SK-N-SH (cell line): ENCODE data around the gene MARCHF10. TPM values are rescaled to one million over a fixed set of nuclear protein-coding genes. Genes with fewer than 3 reads are reported as not detected.

ENCODE experiments used
- CTCF ChIA-PET: fragments of 300-600, 350-600 bp; formaldehyde crosslinking; extraction: SDS; loops from one replicate; lab custom pipeline; 2021; lab: Yijun Ruan, JAX
- POLR2A ChIA-PET: fragments of 350-600 bp; sonication (Branson Sonifier 250); formaldehyde crosslinking; extraction: SDS; loops from one replicate; lab custom pipeline; 2020; ENCODE audit warnings: antibody characterized with exemption, inconsistent platforms; lab: Yijun Ruan, JAX
- DNase-seq: peaks from one replicate; pipeline ENCODE4 v3.0.0; 2012
- H2AFZ ChIP-seq: fragments of 200-600 bp; sonication (generic); 2 replicates; pipeline ENCODE4 v1.8.1; 2016; ENCODE audit warnings: antibody characterized with exemption, mild to moderate bottlenecking, low read depth
- H3F3A ChIP-seq: fragments of 200-600 bp; sonication (generic); replicated peaks from 2 replicates; pipeline ENCODE3; 2016; ENCODE audit warnings: antibody characterized with exemption, mild to moderate bottlenecking; ENCODE audit not compliant: insufficient read depth
- H3K27ac ChIP-seq, 2 experiments: fragments of 200-500 bp in 1 of 2; fragments of 200-600 bp in 1 of 2; sonication (Bioruptor generic) in 1 of 2; sonication (generic), shearing (Covaris generic) in 1 of 2; 2 replicates each; pipeline versions ENCODE4 v1.5.1 to v1.6.1; 2014 to 2016; ENCODE audit warnings: low read depth in 2 of 2, inconsistent platforms in 1 of 2, low read length in 1 of 2, mild to moderate bottlenecking in 1 of 2, mixed read lengths in 1 of 2
- H3K27me3 ChIP-seq: fragments of 200-600 bp; sonication (generic), shearing (Covaris generic); 2 replicates; pipeline ENCODE4 v1.6.1; 2016; ENCODE audit warnings: mixed run types; ENCODE audit not compliant: insufficient read depth
- H3K36me3 ChIP-seq, 2 experiments: fragments of 200-500 bp in 1 of 2; fragments of 200-600 bp in 1 of 2; sonication (Bioruptor generic) in 1 of 2; sonication (generic) in 1 of 2; replicated peaks in 1 of 2; 2 replicates each; pipeline versions ENCODE3 to v1.5.1; 2014 to 2016; ENCODE audit warnings: low read length in 1 of 2, mild to moderate bottlenecking in 1 of 2; ENCODE audit not compliant: insufficient read depth in 2 of 2, control insufficient read depth in 1 of 2
- H3K4me1 ChIP-seq, 2 experiments: fragments of 200-500 bp in 1 of 2; fragments of 200-600 bp in 1 of 2; sonication (Bioruptor generic) in 1 of 2; sonication (generic), shearing (Covaris generic) in 1 of 2; 2 replicates each; pipeline versions ENCODE4 v1.5.1 to v1.6.1; 2014 to 2016; ENCODE audit warnings: low read depth in 1 of 2, low read length in 1 of 2, mixed run types in 1 of 2; ENCODE audit not compliant: insufficient read depth in 2 of 2, control insufficient read depth in 1 of 2
- H3K4me2 ChIP-seq: fragments of 200-600 bp; sonication (generic), shearing (Covaris generic); 2 replicates; pipeline ENCODE4 v1.6.1; 2017; ENCODE audit warnings: mixed run types
- H3K4me3 ChIP-seq, 2 experiments: fragments of 200-500 bp in 1 of 2; fragments of 200-600 bp in 1 of 2; sonication (Bioruptor generic) in 1 of 2; sonication (generic), shearing (Covaris generic) in 1 of 2; 2 replicates each; pipeline versions ENCODE4 v1.5.1 to v1.8.1; 2014 to 2016; ENCODE audit warnings: low read depth in 2 of 2, inconsistent platforms in 1 of 2, low read length in 1 of 2, mild to moderate bottlenecking in 1 of 2, mixed read lengths in 1 of 2, moderate library complexity in 1 of 2
- H3K79me2 ChIP-seq: fragments of 200-600 bp; sonication (generic); 2 replicates; pipeline ENCODE4 v1.8.1; 2017; ENCODE audit warnings: mild to moderate bottlenecking; ENCODE audit not compliant: insufficient read depth
- H3K9ac ChIP-seq: fragments of 200-600 bp; sonication (generic); 2 replicates; pipeline ENCODE4 v1.6.1; 2017; ENCODE audit warnings: mixed run types
- H3K9me2 ChIP-seq: fragments of 200-600 bp; sonication (generic); 2 replicates; pipeline ENCODE4 v1.6.1; 2017; ENCODE audit warnings: mixed run types
- H3K9me3 ChIP-seq: fragments of 200-600 bp; sonication (generic); 2 replicates; pipeline ENCODE4 v1.6.1; 2017; ENCODE audit warnings: mixed run types, mild to moderate bottlenecking, moderate library complexity
- H4K20me1 ChIP-seq: fragments of 200-600 bp; sonication (generic); 2 replicates; pipeline ENCODE4 v1.6.1; 2017; ENCODE audit warnings: mild to moderate bottlenecking, mixed run types; ENCODE audit not compliant: insufficient read depth
- ELF1 ChIP-seq: IDR thresholded peaks from 2 replicates; pipeline ENCODE4 v1.4.0; 2012
- FOSL2 ChIP-seq: IDR thresholded peaks from 2 replicates; pipeline ENCODE4 v1.4.0; 2012; ENCODE audit warnings: low read depth, mild to moderate bottlenecking, moderate library complexity, borderline replicate concordance
- FOXJ3 ChIP-seq: sonication (generic); formaldehyde crosslinking; IDR thresholded peaks from 2 replicates; pipeline ENCODE4 v1.5.1; 2020; ENCODE audit warnings: mild to moderate bottlenecking, missing genetic modification reagents
- FOXM1 ChIP-seq: IDR thresholded peaks from 2 replicates; pipeline ENCODE4 v1.4.0; 2012; ENCODE audit warnings: low read depth, mild to moderate bottlenecking
- GABPA ChIP-seq: IDR thresholded peaks from 2 replicates; pipeline ENCODE4 v1.4.0; 2012; ENCODE audit warnings: low read depth, mild to moderate bottlenecking
- GATA2 ChIP-seq: sonication (generic); formaldehyde crosslinking; IDR thresholded peaks from 2 replicates; pipeline ENCODE4 v1.5.0; 2020; ENCODE audit warnings: mild to moderate bottlenecking, missing genetic modification reagents
- JUND ChIP-seq: IDR thresholded peaks from 2 replicates; pipeline ENCODE4 v1.4.0; 2012
- NFIC ChIP-seq: IDR thresholded peaks from 2 replicates; pipeline ENCODE4 v1.4.0; 2012; ENCODE audit warnings: borderline replicate concordance
- POLR2AphosphoS5 ChIP-seq: IDR thresholded peaks from 2 replicates; pipeline ENCODE4 v1.6.1; 2012; ENCODE audit warnings: low read depth, low read length
- RAD21 ChIP-seq: IDR thresholded peaks from 2 replicates; pipeline ENCODE4 v1.6.1; 2012; ENCODE audit warnings: mild to moderate bottlenecking, low read length
- RFX5 ChIP-seq: IDR thresholded peaks from 2 replicates; pipeline ENCODE4 v1.6.1; 2012; ENCODE audit warnings: mild to moderate bottlenecking, improper control_type of control experiment, low read length
- TAF1 ChIP-seq: IDR thresholded peaks from 2 replicates; pipeline ENCODE4 v1.6.1; 2012; ENCODE audit warnings: low read depth, mild to moderate bottlenecking, low read length, moderate library complexity, borderline replicate concordance
- TCF12 ChIP-seq: IDR thresholded peaks from 2 replicates; pipeline ENCODE4 v1.4.0; 2012
- TEAD4 ChIP-seq: IDR thresholded peaks from 2 replicates; pipeline ENCODE4 v1.4.0; 2012; ENCODE audit warnings: mild to moderate bottlenecking, borderline replicate concordance; ENCODE audit not compliant: insufficient read depth
- YY1 ChIP-seq: IDR thresholded peaks from 2 replicates; pipeline ENCODE4 v1.4.0; 2012; ENCODE audit warnings: low read depth, mild to moderate bottlenecking
- WGBS: methylation state at CpG from one replicate; pipeline ENCODE4 v1.1.6; 2017; ENCODE audit warnings: low lambda C conversion rate; 5-methylcytosine and 5-hydroxymethylcytosine counted together
- polyA plus RNA-seq, 3 experiments: library from polyadenylated mRNA; depleted of rRNA; stranded (reverse); fragments of >200 nt; gene quantifications; 2 replicates each; pipeline ENCODE4 v1.2.3, GENCODE V29; 2012
- TF ChIP-seq, protein P1 (sequence below): fragments of 200-600 bp; sonication (generic); IDR thresholded peaks from 2 replicates; pipeline ENCODE4 v1.6.1; 2017; ENCODE audit warnings: antibody characterized with exemption, mild to moderate bottlenecking, moderate library complexity
- TF ChIP-seq, protein P2 (sequence below): fragments of 150-350 bp; IDR thresholded peaks from 2 replicates; pipeline ENCODE4 v1.6.1; 2016; ENCODE audit warnings: mild to moderate bottlenecking, low read depth, low read length
- TF ChIP-seq, protein P3 (sequence below): IDR thresholded peaks from 2 replicates; pipeline ENCODE4 v1.4.0; 2012; ENCODE audit warnings: low read depth, borderline replicate concordance
- TF ChIP-seq, protein P4 (sequence below): fragments of 150-350 bp; IDR thresholded peaks from 2 replicates; pipeline ENCODE4 v1.6.1; 2017; ENCODE audit warnings: antibody characterized with exemption, low read length, low read depth, borderline replicate concordance

Gene MARCHF10
- polyA plus RNA-seq, 1 of the 3 experiments (the other 2 are of a cell fraction), result 0.16 TPM

DNA sequence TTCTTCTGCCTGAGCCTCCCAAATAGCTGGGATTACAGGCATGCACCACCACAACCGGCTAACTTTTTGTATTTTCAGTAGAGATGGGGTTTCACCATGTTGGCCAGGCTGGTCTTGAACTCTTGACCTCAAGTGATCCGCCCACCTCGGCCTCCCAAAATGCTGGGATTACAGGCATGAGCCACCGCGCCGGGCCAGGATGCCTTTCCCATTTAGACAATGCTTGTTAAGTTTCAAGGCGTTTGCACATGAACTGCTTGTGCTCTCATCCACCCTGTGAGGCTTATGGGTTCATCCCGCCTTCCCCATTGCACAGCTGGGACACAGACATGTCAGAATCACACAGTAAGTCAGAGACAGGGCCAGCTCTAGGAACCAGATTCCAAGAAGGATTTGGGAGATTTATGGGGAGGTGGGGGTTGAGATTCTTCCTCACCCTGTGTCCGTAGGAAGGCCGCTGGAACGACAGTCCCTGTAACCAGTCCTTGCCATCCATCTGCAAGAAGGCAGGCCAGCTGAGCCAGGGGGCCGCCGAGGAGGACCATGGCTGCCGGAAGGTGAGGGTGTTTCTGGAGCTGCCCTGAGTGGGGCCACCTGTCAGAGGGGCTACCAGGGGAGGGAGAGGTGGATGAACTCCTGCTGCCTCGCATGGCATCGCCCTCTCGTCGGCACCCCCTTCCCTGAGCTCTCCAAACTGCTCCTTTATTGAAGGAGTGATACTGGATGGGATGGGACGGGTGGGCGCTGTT is 134.3 kb downstream of the MARCHF10 start:
- CTCF ChIA-PET, result interaction anchor here (0.9 to 8.6 kb wide), 14 partner anchors 7 to 938 kb away, joined by 3 to 67 read pairs (median 4); no protein-coding TSS in a partner anchor
- H2AFZ ChIP-seq, result no peak overlapping the region
- no peaks in the 10 kb centered on the region for H3K27me3 ChIP-seq
- peaks cover 22% of the 10 kb centered on the region for H3F3A ChIP-seq
- TF ChIP-seq RAD21 (no peak), POLR2AphosphoS5 (no peak), RFX5 (no peak), TCF12 (no peak), TAF1 (no peak), GABPA (no peak), FOSL2 (no peak), JUND (no peak), GATA2 (CRISPR knock-in tag) (no peak), FOXJ3 (CRISPR knock-in tag) (no peak), NFIC (no peak), FOXM1 (no peak), ELF1 (no peak), TEAD4 (no peak), YY1 (no peak)
- TF ChIP-seq, protein P1, sequence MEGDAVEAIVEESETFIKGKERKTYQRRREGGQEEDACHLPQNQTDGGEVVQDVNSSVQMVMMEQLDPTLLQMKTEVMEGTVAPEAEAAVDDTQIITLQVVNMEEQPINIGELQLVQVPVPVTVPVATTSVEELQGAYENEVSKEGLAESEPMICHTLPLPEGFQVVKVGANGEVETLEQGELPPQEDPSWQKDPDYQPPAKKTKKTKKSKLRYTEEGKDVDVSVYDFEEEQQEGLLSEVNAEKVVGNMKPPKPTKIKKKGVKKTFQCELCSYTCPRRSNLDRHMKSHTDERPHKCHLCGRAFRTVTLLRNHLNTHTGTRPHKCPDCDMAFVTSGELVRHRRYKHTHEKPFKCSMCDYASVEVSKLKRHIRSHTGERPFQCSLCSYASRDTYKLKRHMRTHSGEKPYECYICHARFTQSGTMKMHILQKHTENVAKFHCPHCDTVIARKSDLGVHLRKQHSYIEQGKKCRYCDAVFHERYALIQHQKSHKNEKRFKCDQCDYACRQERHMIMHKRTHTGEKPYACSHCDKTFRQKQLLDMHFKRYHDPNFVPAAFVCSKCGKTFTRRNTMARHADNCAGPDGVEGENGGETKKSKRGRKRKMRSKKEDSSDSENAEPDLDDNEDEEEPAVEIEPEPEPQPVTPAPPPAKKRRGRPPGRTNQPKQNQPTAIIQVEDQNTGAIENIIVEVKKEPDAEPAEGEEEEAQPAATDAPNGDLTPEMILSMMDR, result no peak
- TF ChIP-seq, protein P2, sequence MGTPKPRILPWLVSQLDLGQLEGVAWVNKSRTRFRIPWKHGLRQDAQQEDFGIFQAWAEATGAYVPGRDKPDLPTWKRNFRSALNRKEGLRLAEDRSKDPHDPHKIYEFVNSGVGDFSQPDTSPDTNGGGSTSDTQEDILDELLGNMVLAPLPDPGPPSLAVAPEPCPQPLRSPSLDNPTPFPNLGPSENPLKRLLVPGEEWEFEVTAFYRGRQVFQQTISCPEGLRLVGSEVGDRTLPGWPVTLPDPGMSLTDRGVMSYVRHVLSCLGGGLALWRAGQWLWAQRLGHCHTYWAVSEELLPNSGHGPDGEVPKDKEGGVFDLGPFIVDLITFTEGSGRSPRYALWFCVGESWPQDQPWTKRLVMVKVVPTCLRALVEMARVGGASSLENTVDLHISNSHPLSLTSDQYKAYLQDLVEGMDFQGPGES, result no peak
- TF ChIP-seq, protein P3, sequence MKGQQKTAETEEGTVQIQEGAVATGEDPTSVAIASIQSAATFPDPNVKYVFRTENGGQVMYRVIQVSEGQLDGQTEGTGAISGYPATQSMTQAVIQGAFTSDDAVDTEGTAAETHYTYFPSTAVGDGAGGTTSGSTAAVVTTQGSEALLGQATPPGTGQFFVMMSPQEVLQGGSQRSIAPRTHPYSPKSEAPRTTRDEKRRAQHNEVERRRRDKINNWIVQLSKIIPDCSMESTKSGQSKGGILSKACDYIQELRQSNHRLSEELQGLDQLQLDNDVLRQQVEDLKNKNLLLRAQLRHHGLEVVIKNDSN, result no peak
- TF ChIP-seq, protein P4, sequence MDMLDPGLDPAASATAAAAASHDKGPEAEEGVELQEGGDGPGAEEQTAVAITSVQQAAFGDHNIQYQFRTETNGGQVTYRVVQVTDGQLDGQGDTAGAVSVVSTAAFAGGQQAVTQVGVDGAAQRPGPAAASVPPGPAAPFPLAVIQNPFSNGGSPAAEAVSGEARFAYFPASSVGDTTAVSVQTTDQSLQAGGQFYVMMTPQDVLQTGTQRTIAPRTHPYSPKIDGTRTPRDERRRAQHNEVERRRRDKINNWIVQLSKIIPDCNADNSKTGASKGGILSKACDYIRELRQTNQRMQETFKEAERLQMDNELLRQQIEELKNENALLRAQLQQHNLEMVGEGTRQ, result no peak
- H3K36me3 ChIP-seq, result peaks cover 69 to 71% of the 10 kb centered on the region in 2 experiments
- H3K4me1 ChIP-seq, result peaks cover 0 to 11% of the 10 kb centered on the region in 2 experiments; a peak in 1 of 4 replicates
- no peak overlapping the region for H3K4me3 ChIP-seq
- 93% methylated on average over 17 of the region's 20 CpGs for WGBS
- no peak overlapping the region; a peak in 1 of 4 replicates for H3K27ac ChIP-seq
- no peak overlapping the region for H3K9ac ChIP-seq
- H3K9me2 ChIP-seq, result no peaks in the 10 kb centered on the region
- no peak for DNase-seq
- H3K79me2 ChIP-seq, result peaks cover 33% of the 10 kb centered on the region; the same call in 1 of the 2 replicates
- peaks cover 5% of the 10 kb centered on the region; the same call in 1 of the 2 replicates for H4K20me1 ChIP-seq
- POLR2A ChIA-PET, result no interaction called here
- no peak overlapping the region for H3K4me2 ChIP-seq
- no peaks in the 10 kb centered on the region for H3K9me3 ChIP-seq
